Rectal smooth muscle tissue (tissue), 1 donor: ENCODE measurements around the gene DPF1.

Experiments used
- H3K27ac ChIP-seq: one replicate; pipeline ENCODE4 v1.7.0; 2013; ENCODE audit warnings: low read depth, low read length, inconsistent platforms
- H3K27me3 ChIP-seq: one replicate; pipeline ENCODE4 v1.7.0; 2013; ENCODE audit warnings: low read length; ENCODE audit not compliant: control insufficient read depth, insufficient read depth
- H3K36me3 ChIP-seq: one replicate; pipeline ENCODE4 v1.7.0; 2013; ENCODE audit warnings: low read length; ENCODE audit not compliant: control insufficient read depth, insufficient read depth
- H3K4me1 ChIP-seq: one replicate; pipeline ENCODE4 v1.7.0; 2013; ENCODE audit warnings: low read length; ENCODE audit not compliant: control insufficient read depth, insufficient read depth
- H3K4me3 ChIP-seq: one replicate; pipeline ENCODE4 v1.7.0; 2013; ENCODE audit warnings: low read length
- H3K9ac ChIP-seq: one replicate; pipeline ENCODE4 v1.7.0; 2013; ENCODE audit warnings: low read length

The DPF1 gene

DNA sequence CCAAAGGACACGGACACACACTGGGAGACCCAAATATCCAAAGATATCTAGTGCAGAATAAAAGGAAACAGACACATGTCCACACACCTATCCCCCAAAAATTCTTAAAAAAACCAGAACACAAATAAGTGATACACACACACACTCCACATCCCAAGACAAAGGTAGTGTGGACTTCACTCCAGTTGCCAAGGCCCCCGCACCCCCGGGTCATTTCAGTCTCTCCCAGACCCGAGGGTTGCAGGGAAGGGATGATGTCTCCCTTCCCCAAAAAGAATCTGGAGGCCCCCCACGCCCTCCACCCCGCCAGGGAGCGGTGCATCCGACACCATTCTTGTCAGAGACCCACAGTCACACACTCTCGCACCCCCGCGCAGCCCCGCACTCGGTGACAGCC, 407 bp downstream of the DPF1 start:
- no peaks in the 10 kb centered on the region for H3K4me1 ChIP-seq
- H3K36me3 ChIP-seq = no peaks in the 10 kb centered on the region
- H3K4me3 ChIP-seq = no peak overlapping the region
- H3K9ac ChIP-seq = no peak overlapping the region
- H3K27ac ChIP-seq = no peak overlapping the region
- peaks cover 40% of the 10 kb centered on the region for H3K27me3 ChIP-seq

DNA sequence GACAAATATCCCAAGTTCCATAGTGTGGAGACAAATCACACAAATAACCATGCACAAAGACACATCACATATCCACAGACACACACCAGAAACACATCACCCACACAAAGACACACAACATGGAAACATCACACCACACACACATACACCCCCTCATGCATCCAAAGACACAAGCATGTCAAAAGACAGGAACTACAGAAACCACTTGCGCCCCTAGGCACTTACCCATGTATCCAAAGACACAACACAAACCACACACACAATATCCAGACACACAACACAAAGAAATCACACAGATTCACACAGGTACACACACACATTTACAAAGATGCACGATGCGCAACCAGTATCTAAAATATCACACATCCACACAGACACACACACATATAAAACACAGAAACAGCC, 901 bp downstream of the DPF1 start:
- H3K36me3 ChIP-seq = no peaks in the 10 kb centered on the region
- no peaks in the 10 kb centered on the region for H3K4me1 ChIP-seq
- no peak overlapping the region for H3K9ac ChIP-seq
- H3K27me3 ChIP-seq = peaks cover 38% of the 10 kb centered on the region
- H3K27ac ChIP-seq = no peak overlapping the region
- H3K4me3 ChIP-seq = no peak overlapping the region

DNA sequence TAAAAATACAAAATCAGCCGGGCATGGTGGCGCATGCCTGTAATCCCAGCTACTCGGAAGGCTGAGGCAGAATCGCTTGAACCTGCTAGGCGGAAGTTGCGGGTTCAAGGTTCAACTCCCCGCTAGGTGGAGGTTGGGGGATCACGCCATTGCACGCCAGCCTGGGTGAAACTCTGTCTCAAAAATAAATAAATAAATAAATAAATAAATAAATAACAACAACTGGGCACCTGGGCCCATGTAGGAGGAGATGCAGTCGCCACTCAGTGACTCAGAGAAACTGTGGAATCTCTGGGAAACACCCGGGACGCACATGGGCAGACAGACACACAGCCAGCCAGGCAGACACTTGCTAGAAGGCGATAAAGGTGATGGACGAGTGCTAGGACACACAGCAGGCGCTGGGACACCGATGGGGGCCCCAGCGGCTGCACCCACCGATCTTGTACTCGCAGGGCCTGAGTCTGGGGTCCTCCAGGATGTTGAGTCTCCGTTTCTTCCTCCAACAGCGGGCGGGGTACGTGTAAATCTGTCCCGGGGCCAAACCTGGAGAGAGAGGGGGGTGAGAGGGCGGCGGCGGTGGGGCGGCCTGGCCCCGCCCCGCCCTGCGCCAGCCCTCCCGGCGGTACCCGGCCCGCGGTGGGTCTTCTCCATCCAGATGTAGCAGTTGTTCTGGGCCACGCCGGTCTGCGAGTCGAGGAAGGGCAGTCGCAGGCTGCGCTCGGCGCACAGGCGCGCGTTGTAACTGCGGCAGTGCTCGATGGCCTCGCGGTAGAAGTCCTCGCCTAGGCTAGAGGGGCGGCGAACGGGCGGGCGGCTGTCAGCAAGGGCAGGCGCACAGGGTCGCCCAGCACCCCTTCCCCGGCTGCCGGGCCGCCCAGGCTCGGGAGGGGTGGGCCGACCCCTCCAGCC, 1.8 kb downstream of the DPF1 start:
- H3K4me1 ChIP-seq = no peaks in the 10 kb centered on the region
- H3K36me3 ChIP-seq = no peaks in the 10 kb centered on the region
- no peak overlapping the region for H3K9ac ChIP-seq
- no peak overlapping the region for H3K27ac ChIP-seq
- no peak overlapping the region for H3K4me3 ChIP-seq
- H3K27me3 ChIP-seq = peaks cover 34% of the 10 kb centered on the region

DNA sequence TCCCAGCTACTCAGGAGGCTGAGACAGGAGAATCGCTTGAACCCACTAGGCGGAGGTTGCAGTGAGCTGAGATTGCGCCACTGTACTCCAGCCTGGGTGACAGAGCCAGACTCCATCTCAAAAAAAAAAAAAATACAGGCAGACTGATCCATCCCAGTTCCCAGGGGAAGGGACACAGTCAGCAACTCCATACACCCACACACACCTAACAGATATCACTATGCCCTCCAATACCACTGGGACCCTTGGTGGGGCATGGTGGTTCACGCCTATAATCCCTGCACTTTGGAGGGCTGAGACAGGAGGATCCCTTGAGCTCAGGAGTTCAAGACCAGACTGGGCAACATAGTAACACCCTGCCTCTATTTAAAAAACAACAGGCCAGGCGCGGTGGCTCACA, 2.6 kb downstream of the DPF1 start:
- Histone ChIP-seq H3K27me3 (peaks cover 31% of the 10 kb centered on the region), H3K9ac (no peak overlapping the region), H3K4me3 (no peak overlapping the region), H3K4me1 (no peaks in the 10 kb centered on the region), H3K27ac (no peak overlapping the region), H3K36me3 (no peaks in the 10 kb centered on the region)

DNA sequence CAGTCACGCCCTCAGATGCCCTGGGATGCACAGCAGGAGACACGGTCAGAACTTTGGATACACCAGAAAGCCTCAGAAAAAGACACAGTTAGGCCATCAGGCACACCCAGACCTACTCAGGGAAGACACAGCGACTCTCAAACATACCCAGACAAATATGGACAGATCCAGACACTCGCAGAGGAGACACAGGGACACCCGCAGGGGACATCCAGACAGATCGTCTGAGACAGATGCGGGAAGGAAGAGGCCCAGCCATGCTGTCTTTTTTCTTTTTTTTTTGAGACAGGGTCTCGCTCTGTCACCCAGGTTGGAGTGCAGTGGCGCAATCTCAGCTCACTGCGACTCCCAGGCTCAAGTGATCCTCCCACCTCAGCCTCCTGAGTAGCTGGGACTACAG, 4.8 kb downstream of the DPF1 start:
- Histone ChIP-seq H3K4me1 (no peaks in the 10 kb centered on the region), H3K27ac (no peak overlapping the region), H3K9ac (no peak overlapping the region), H3K36me3 (no peaks in the 10 kb centered on the region), H3K27me3 (peaks cover 22% of the 10 kb centered on the region), H3K4me3 (no peak overlapping the region)

DNA sequence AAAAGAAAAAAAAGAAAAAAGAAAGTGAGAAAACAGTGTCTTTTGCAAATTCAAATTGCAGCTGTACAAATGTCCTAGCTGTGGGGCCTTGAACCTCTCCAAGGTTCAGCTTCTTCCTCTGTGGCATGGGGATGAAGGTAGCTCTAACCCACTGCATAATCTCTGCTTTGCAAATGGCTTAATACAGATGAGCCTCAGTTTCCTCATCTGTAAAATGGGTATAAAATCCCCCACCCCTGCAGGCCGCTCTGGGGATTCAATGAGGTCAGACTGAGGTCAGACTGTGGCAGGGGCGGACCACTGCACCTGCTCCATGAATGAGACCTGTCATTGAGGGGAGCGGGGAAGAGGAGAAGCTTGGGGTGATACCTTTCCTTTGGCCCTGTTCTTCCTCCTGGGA, 5.8 kb downstream of the DPF1 start:
- H3K27ac ChIP-seq = no peak overlapping the region
- no peak overlapping the region for H3K4me3 ChIP-seq
- H3K4me1 ChIP-seq = no peaks in the 10 kb centered on the region
- H3K27me3 ChIP-seq = peaks cover 16% of the 10 kb centered on the region
- H3K9ac ChIP-seq = no peak overlapping the region
- H3K36me3 ChIP-seq = no peaks in the 10 kb centered on the region

DNA sequence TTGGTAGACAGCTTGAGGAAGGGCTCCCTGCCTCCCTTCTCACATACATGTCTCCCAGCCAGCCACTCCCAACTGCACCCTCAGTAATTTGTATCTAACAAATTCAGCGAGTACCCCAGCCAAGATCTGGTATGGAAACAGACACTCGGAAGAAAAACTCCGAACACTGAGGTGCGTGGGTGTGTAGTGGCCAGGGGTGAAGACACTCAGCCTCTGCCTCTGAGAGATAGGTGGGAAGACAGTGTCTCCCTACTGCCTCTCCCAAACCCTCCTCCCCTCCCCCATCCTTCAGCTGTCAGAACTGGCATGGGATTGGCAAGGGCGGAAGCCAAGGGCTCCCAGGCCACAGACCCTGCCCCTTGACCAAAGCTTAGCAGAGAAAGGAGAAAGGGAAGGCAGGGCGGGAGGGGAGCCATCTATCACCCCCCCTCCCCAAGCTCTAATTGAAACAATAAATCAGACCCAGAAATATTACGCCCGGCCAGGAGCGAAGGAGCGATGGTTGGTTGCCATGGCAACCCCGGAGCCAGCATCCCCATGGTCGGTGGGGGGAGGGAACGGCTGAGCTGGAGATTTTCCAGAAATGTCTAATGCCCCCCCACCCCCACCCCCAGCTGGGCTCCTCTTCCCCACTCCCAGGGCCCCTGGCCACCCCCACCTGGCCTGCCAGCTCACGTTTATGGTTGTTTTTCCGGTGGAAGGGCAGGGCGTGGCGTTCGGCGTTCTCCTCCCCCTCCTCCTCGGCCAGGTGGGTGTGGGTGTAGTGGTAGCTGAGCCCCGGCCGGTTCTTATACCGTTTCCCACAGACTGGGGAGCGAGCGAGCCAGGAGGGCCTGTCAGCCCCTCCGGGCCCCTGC, 7.0 kb downstream of the DPF1 start:
- H3K9ac ChIP-seq = no peak overlapping the region
- peaks cover 11% of the 10 kb centered on the region for H3K27me3 ChIP-seq
- no peak overlapping the region for H3K27ac ChIP-seq
- no peaks in the 10 kb centered on the region for H3K4me1 ChIP-seq
- no peaks in the 10 kb centered on the region for H3K36me3 ChIP-seq
- H3K4me3 ChIP-seq = no peak overlapping the region

DNA sequence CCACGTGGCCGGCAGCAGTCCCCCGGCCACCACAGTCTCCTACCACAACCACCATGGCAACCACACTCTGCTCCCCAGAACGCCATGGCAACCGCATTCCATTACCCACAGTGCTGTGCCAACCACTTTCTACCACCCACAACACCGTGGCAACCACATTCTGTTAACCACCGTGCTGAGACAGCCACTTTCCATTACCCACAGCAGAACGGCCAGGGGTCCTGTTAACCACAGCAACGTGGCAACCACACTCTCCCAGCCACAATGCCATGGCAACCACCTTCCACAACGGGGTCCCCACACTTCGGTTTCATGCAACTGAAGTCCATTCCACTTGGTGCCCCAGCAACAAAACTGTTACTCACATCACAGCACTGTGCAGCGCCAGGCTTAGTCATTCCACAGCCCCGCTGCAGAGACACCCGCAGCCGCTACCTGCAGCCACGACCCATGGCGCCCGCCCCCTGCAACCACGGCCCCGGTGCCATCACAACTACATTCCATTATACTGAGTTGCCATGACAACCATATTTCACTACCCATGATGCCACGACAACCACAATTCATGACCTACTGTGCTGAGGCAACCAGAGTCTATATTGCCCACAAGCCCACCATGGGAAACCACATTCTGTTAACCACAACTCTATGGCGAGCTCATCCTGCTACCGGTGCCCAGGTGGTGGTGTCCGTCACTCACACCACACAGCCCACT, 10.0 kb downstream of the DPF1 start:
- peaks cover 25% of the 10 kb centered on the region for H3K27me3 ChIP-seq
- H3K36me3 ChIP-seq = no peaks in the 10 kb centered on the region
- H3K27ac ChIP-seq = no peak overlapping the region

DNA sequence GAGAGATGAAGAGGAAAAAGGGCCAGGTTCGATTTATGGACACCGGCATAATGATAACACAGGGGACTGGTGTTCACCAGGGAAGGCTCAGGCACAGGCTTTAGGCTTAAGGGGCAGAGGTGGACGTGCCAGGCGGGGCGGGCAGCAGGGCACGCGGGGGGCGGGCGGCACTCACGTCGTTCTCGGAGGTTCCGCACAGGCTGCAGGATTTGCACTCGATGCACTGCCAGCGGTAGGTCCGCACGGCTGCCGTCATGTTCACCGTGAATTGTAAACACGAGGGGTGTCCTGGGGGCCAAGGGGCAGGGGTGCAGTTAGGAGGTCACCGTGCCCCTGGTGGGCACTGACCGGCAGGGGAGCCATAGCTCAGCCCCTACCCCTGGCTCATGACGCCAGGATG, 10.6 kb downstream of the DPF1 start:
- H3K27me3 ChIP-seq = peaks cover 26% of the 10 kb centered on the region
- H3K4me3 ChIP-seq = no peak overlapping the region
- H3K9ac ChIP-seq = no peak overlapping the region
- no peaks in the 10 kb centered on the region for H3K36me3 ChIP-seq
- H3K4me1 ChIP-seq = peaks cover 5% of the 10 kb centered on the region
- H3K27ac ChIP-seq = no peak overlapping the region

More for the DNA sequence above, 10.0 kb downstream of the DPF1 start:
- Histone ChIP-seq H3K4me3 (no peak overlapping the region), H3K9ac (no peak overlapping the region), H3K4me1 (peaks cover 5% of the 10 kb centered on the region)

DNA sequence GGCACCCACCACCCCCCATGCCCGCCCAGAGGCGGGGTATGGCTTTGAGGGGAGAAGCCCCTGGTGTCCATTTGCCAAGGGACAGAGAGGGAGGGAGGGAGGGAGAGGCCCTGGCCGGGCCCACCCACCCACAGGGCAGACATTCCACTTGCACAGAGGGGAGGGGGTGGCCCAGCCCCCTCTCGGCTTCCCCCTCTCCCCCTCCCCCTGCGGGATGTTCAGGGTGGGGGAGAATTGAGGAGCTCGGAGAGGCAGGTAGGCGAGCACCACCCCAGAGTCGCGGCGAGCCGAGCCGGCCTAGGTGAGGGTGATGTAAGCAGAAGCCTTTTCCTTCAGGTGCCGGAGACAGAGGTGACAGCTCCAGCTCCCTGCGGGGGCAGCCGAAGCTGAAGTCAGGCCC, 12.3 kb downstream of the DPF1 start:
- Histone ChIP-seq H3K4me3 (no peak overlapping the region), H3K4me1 (peaks cover 5% of the 10 kb centered on the region), H3K9ac (no peak overlapping the region), H3K36me3 (no peaks in the 10 kb centered on the region), H3K27me3 (peaks cover 21% of the 10 kb centered on the region), H3K27ac (no peak overlapping the region)

DNA sequence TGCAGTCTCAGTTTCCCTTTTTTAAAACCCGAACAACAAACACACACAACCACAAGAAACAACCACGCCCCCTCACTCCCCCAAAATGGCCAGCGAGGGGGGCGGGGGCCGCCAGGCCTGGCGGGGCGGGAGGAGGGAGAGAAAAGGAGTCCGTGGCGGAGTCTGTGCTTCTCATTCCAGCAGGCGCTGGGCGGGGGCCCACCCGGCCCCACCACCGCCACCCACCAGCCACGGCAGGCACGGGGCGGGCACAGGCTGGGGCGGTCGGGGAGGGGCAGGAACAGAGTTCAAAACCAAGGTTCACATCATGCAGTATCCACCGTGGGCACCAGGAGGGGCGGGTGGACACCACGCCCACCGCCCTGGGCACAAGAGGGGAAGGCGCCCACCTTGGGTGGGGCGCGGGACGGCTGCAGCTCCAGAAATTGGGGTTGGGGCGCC, 12.9 kb downstream of the DPF1 start:
- no peak overlapping the region for H3K4me3 ChIP-seq
- no peak overlapping the region for H3K9ac ChIP-seq
- H3K4me1 ChIP-seq = peaks cover 5% of the 10 kb centered on the region
- H3K36me3 ChIP-seq = no peaks in the 10 kb centered on the region
- H3K27ac ChIP-seq = no peak overlapping the region
- peaks cover 21% of the 10 kb centered on the region for H3K27me3 ChIP-seq

DNA sequence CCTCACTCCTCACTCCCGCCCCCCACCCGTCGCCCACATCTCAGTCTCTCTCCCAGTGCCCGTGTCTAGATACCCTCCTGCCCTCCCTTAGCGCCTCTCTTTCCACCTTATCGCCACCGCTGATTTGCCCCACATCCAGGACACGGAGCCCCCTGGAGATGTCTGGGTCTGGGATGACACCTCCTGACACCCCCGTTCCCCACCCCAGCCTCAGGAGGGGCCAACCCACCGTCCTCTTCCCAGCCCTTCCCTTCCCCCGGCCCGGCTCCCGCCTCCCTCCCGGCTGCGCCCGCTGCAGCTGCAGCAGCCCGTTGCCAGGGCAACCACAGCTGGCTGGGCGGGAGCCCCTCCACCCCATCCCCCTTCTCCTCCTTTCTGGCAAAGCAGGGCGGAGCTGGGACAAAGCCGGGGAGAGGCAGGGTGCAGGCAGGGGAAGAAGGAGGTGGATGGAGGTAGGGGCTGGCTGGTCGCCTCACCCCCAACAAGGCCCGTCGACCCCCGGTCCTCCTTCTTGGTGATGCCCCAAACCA, 13.5 kb downstream of the DPF1 start:
- Histone ChIP-seq H3K27ac (peak overlapping the region; percentile 37), H3K4me3 (no peak overlapping the region), H3K4me1 (peaks cover 5% of the 10 kb centered on the region), H3K27me3 (peaks cover 21% of the 10 kb centered on the region), H3K9ac (no peak overlapping the region), H3K36me3 (peaks cover 2% of the 10 kb centered on the region)
